Measurements from ENCODE around the gene PRKCSH.
"Not testable (repeated sequence)": the region's sequence is repeated elsewhere in the genome, so short reads cannot be mapped to it uniquely, and the experiment has no call there.

PRKCSH gene

GRCh38 chr19:11420429-11421370, 14.7 kb upstream of the PRKCSH start:
- no peak for FAIRE-seq

DNA sequence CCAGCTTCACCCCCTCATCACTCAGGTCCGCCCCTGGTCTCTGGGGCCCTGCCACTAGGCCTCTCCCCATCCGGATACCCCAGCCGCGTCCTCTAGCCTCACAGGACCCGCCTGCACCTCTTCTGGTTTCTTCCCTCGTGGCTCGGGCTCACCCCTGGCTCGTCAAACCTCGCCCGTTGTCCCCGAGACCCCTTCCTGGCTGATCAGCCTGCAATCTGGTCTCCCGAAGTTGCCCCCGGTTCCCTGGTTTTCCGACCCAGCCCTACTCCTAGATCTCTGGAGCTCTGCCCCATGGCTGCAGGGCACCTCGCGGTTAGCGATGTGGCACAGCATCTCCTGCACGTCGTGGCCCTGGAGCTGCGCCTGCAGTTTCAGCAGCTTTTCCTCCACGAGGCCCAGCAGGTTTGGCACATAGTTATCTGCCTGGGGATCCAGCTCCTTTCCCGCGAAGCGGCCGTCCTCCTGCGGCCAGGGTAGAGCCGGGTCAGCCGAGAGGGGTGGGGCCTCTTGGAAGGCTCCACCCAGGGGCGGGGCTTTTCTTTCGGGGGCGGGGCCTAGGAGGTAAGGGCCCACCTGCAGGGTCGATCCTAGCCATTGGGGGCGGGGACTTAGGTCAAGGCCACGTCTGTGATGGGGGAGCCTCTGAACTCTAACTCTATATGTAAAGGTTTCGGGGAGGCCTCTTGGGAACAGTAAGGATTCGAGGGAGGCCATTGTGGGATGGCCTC, 13.9 kb upstream of the PRKCSH start:
- FAIRE-seq: no peak

- FAIRE-seq: no peak
Measured at GRCh38 chr19:11422163-11423065, 13.0 kb upstream of the PRKCSH start.

GRCh38 chr19:11423164-11423790, 12.2 kb upstream of the PRKCSH start:
- no peak for FAIRE-seq

DNA sequence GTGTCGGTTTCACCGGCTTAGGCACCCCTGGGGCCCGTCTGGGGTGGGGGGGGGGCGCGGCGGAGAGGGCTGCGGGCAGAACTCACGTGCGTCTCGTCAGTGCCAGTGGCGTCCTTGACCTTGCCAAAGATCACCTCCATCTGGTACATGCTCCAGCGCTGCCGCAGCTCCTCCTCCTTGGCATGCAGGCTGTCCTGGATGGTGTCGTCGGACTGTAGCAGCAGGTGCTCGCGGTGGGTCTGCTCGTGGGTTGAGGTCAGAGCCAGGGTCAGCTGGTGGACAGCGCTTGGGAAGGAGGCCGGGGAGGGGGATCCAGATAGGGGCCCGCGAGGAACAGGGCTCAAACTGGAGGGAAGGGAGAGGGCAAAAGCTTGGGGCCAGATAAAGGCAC, 11.6 kb upstream of the PRKCSH start:
- no peak for FAIRE-seq

GRCh38 chr19:11425719-11426457, 9.5 kb upstream of the PRKCSH start:
- no peak for FAIRE-seq

- FAIRE-seq: no peak
Measured at GRCh38 chr19:11426656-11427055, 8.8 kb upstream of the PRKCSH start.

GRCh38 chr19:11433526-11433925, 1.9 kb upstream of the PRKCSH start:
- not testable (repeated sequence) for FAIRE-seq

GRCh38 chr19:11434703-11435056, 755 bp upstream of the PRKCSH start:
- FAIRE-seq: no peak

- no peak for FAIRE-seq
Measured at GRCh38 chr19:11435833-11436313, 438 bp downstream of the PRKCSH start.

DNA sequence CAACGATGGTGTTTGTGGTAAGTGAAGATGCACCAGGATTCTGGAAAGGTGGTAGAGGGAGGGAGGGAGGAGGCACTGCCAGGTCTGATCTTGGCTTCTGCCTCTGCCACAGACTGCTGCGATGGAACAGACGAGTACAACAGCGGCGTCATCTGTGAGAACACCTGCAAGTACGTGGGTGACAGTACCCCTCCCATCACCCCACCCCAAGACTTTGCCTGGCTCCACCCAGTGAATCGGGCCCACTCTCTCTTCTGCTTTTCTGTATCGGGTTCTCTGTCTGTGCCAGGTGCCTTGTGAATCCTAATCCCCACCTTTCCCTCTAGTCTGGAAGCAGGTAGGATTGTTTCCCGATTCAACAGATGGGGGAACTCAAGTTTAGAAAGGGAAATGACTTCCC, 2.5 kb downstream of the PRKCSH start:
- no peak for FAIRE-seq

DNA sequence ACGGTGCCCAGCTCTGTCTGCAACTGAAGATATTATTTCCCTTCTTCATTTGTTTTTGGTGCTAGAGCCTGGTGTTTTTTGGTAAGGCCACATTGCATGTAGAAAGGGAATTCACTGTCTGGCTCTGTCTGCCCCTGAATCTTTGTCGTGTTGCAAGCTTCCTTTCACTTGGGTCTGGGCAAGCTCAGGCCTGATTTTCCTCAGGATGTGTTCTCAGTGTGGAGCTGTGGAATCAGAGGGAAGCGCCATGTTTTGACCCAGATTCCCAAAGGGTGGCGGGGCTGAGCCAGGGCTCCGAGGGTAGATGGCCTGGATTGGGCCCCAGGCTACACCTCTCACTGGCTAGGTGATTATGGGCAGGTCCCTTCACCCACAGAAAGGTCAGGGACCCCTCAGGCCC, 8.6 kb downstream of the PRKCSH start:
- FAIRE-seq: no peak

DNA sequence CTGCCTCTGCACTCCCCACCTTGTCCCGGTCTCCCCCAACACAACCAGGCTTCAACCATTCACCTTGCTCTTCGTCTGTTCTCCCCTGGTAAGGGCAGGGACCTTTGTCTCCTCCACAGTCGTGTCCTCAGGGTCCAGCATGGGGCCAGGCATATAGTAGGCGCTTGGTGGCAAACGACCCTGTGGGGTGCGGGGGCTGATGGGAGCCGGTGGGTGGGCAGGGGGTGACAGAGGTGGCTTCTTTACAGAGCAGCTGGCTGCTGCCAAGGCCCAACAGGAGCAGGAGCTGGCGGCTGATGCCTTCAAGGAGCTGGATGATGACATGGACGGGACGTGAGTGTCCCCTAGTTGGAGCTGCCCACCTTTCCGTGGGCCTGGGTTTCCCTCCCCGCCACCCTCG, 9.7 kb downstream of the PRKCSH start:
- FAIRE-seq: no peak

DNA sequence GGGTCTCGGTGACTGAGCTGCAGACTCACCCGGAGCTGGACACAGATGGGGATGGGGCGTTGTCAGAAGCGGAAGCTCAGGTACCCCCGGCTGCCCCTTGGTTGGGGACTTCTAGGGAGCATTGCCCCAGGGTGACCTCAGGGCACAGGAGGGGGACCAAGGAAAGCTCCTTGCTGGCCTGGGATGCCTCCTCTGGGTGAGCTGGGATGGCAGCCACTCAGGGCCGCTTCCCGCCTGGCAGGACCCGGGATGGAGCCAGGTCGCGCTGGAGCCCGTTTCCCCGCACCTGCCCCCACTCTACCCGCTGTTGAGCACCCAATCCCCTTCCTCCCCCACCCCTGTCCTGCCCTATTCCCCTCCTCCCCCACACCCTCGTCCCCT, 10.8 kb downstream of the PRKCSH start:
- FAIRE-seq: no peak

- no peak for FAIRE-seq
Measured at GRCh38 chr19:11446652-11447301, 11.3 kb downstream of the PRKCSH start.

- no peak for FAIRE-seq
Measured at GRCh38 chr19:11447347-11448262, 12.2 kb downstream of the PRKCSH start.

GRCh38 chr19:11448410-11448809, 13.0 kb downstream of the PRKCSH start:
- FAIRE-seq: no peak

DNA sequence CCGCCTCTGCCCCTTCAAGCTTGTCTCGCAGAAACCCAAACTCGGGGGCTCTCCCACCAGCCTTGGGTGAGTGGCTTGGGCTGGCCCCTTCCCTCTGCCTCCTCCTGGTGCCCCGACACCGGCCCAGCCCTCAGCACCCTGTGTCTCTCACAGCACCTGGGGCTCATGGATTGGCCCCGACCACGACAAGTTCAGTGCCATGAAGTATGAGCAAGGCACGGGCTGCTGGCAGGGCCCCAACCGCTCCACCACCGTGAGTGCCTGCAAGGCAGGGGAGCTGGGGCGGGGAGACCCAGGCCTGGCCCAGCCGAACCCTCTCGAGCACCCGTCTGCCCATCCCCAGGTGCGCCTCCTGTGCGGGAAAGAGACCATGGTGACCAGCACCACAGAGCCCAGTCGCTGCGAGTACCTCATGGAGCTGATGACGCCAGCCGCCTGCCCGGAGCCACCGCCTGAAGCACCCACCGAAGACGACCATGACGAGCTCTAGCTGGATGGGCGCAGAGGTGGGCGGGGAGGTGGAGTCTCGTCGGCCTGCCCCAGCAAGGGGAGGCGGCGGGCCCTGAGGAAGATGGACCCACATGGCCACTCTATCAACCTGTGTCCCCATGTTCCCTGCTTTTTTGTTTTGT, 13.6 kb downstream of the PRKCSH start:
- FAIRE-seq: no peak

DNA sequence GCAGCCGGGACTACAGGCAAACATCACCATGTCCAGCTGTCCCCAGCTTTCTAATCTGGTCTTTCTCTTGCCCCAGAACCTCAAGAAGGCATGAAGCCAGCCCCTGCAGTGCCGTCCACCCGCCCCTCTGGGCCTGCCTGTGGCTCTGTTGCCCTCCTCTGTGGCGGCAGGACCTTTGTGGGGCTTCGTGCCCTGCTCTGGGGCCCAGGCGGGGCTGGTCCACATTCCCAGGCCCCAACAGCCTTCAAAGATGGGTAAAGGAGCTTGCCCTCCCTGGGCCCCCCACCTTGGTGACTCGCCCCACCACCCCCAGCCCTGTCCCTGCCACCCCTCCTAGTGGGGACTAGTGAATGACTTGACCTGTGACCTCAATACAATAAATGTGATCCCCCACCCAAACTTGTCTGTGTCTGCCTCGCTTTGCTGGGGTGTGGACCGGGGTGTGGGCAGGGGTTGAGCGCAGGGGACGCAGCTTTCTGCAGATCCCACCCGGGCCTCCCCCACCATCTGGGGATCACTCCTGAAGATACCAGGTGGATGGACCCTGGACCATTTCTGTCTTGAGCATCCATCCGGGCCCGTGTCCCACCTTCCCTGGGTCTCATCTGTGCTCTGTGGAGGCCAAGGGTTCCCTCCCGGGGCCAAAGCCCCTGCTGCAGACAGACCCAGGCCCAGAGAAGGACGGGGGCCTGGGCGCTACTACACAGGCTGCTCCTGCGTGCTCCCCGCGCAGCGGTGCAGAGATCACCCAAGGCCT, 15.3 kb downstream of the PRKCSH start:
- FAIRE-seq: no peak

All from islet of Langerhans (tissue), 1 donor.